Colonic mucosa (tissue), 4 donors: Measurements from ENCODE around the gene DHX57. TPM values are rescaled to one million over a fixed set of nuclear protein-coding genes. Genes with fewer than 3 reads are reported as not detected.
"Not testable (repeated sequence)": the region's sequence is repeated elsewhere in the genome, so short reads cannot be mapped to it uniquely, and the experiment has no call there.

Experiments used
- DNase-seq: peaks from one replicate; pipeline ENCODE4 v3.0.0-alpha.2; 2020
- H3K27ac ChIP-seq: fragments of 200-600 bp; one replicate; pipeline ENCODE4 v1.8.0; 2021
- H3K27me3 ChIP-seq: fragments of 200-600 bp; one replicate; pipeline ENCODE4 v1.8.0; 2021
- H3K36me3 ChIP-seq: fragments of 200-600 bp; one replicate; pipeline ENCODE4 v1.8.0; 2021
- H3K4me1 ChIP-seq: fragments of 200-600 bp; one replicate; pipeline ENCODE4 v1.8.0; 2021; ENCODE audit warnings: mild to moderate bottlenecking
- H3K4me3 ChIP-seq: fragments of 200-600 bp; one replicate; pipeline ENCODE4 v1.8.0; 2021
- H3K9ac ChIP-seq, 2 donors: one replicate each; pipeline ENCODE4 v1.7.0; 2013; ENCODE audit warnings: control low read depth in 2 of 2, low read depth in 2 of 2, low read length in 2 of 2
- H3K9me3 ChIP-seq: fragments of 200-600 bp; one replicate; pipeline ENCODE4 v1.8.0; 2021
- CTCF ChIP-seq: fragments of 200-600 bp; IDR thresholded peaks from one replicate; pipeline ENCODE4 v1.8.0; 2022; ENCODE audit warnings: antibody characterized with exemption, mild to moderate bottlenecking
- intact Hi-C: fragments of 100-400 bp; cut with DNase I; formaldehyde crosslinking; loops from one replicate; pipeline ENCODE4 v1.14.1; 2022
- total RNA-seq, 2 donors: library from RNA; stranded (reverse); fragmentation: NEBNext Ultra II Directional in 1 of 2; extraction: Animal tissue kit (Norgen Biotek cat#: 25700) in 1 of 2; gene quantifications; one replicate each; pipeline ENCODE4 v1.2.1, GENCODE V29; 2021
- donor health status: healthy.
- donor health status: DM: no; HTN: no; CAD: no.
- donor health status: DM: no; HTN: no; CAD: no.

Gene DHX57
- total RNA-seq, 2 donors from 2014 or later: 7.9 to 14.7 TPM

- Histone ChIP-seq H3K9me3 (no peaks in the 10 kb centered on the region), H3K27ac (no peak overlapping the region), H3K27me3 (no peaks in the 10 kb centered on the region), H3K36me3 (no peaks in the 10 kb centered on the region), H3K4me1 (no peaks in the 10 kb centered on the region), H3K4me3 (no peak overlapping the region), H3K9ac (no peak overlapping the region)
- intact Hi-C loops: no loop called here
- no peak for DNase-seq
- no peak for TF ChIP-seq CTCF
These were observed 45.1 kb downstream of the DHX57 start for GRCh38 chr2:38830526-38831159.

- no peaks in the 10 kb centered on the region for H3K4me1 ChIP-seq
- no peaks in the 10 kb centered on the region for H3K36me3 ChIP-seq
These were observed 45.8 kb downstream of the DHX57 start for GRCh38 chr2:38829971-38830370.

GRCh38 chr2:38828460-38828859 is 47.3 kb downstream of the DHX57 start:
- H3K36me3 ChIP-seq: no peaks in the 10 kb centered on the region
- H3K4me1 ChIP-seq: no peaks in the 10 kb centered on the region
- no peaks in the 10 kb centered on the region for H3K9me3 ChIP-seq
- H3K4me3 ChIP-seq: no peak overlapping the region
- H3K27ac ChIP-seq: no peak overlapping the region
- H3K27me3 ChIP-seq: no peaks in the 10 kb centered on the region
- DNase-seq: no peak
- H3K9ac ChIP-seq: no peak overlapping the region
- TF ChIP-seq CTCF: no peak
- intact Hi-C loops: no loop called here

More at GRCh38 chr2:38829971-38830370, 45.8 kb downstream of the DHX57 start:
- Histone ChIP-seq H3K9me3 (no peaks in the 10 kb centered on the region), H3K4me3 (no peak overlapping the region), H3K27ac (no peak overlapping the region), H3K27me3 (no peaks in the 10 kb centered on the region), H3K9ac (no peak overlapping the region)
- TF ChIP-seq CTCF: no peak
- DNase-seq: no peak
- intact Hi-C loops: no loop called here

GRCh38 chr2:38827539-38828145 is 48.1 kb downstream of the DHX57 start:
- H3K36me3 ChIP-seq, H3K27me3 ChIP-seq, intact Hi-C loops, H3K9me3 ChIP-seq, H3K4me3 ChIP-seq, H3K27ac ChIP-seq, H3K4me1 ChIP-seq, H3K9ac ChIP-seq, DNase-seq: not testable (repeated sequence)

- no peak overlapping the region for H3K9ac ChIP-seq
- no peaks in the 10 kb centered on the region for H3K4me1 ChIP-seq
- no peak overlapping the region for H3K27ac ChIP-seq
- H3K27me3 ChIP-seq: no peaks in the 10 kb centered on the region
- intact Hi-C loops: no loop called here
- H3K36me3 ChIP-seq: no peaks in the 10 kb centered on the region
- H3K4me3 ChIP-seq: no peak overlapping the region
- TF ChIP-seq CTCF: no peak
- no peaks in the 10 kb centered on the region for H3K9me3 ChIP-seq
- no peak for DNase-seq
These were observed 49.8 kb downstream of the DHX57 start for GRCh38 chr2:38825956-38826355.

- no peaks in the 10 kb centered on the region for H3K36me3 ChIP-seq
- H3K9ac ChIP-seq: no peak overlapping the region
- H3K27me3 ChIP-seq: no peaks in the 10 kb centered on the region
- no peak for TF ChIP-seq CTCF
- intact Hi-C loops: no loop called here
- no peak overlapping the region for H3K27ac ChIP-seq
- H3K4me3 ChIP-seq: no peak overlapping the region
- DNase-seq: no peak
- no peaks in the 10 kb centered on the region for H3K9me3 ChIP-seq
- no peaks in the 10 kb centered on the region for H3K4me1 ChIP-seq
These were observed 50.8 kb downstream of the DHX57 start for GRCh38 chr2:38824906-38825305.
